Stimulated activated CD8-positive, alpha-beta memory T cell treated with anti-CD3 and anti-CD28 coated beads, Interleukin-15, amount 100 ng/mL, for 4 hours (primary cell): ENCODE data around the gene WARS2.

ENCODE experiments used
- DNase-seq, 2 donors: peaks; one replicate each; pipeline ENCODE4 v3.0.0-alpha.2; 2020; ENCODE audit warnings: low read depth in 2 of 2

The WARS2 gene

DNA sequence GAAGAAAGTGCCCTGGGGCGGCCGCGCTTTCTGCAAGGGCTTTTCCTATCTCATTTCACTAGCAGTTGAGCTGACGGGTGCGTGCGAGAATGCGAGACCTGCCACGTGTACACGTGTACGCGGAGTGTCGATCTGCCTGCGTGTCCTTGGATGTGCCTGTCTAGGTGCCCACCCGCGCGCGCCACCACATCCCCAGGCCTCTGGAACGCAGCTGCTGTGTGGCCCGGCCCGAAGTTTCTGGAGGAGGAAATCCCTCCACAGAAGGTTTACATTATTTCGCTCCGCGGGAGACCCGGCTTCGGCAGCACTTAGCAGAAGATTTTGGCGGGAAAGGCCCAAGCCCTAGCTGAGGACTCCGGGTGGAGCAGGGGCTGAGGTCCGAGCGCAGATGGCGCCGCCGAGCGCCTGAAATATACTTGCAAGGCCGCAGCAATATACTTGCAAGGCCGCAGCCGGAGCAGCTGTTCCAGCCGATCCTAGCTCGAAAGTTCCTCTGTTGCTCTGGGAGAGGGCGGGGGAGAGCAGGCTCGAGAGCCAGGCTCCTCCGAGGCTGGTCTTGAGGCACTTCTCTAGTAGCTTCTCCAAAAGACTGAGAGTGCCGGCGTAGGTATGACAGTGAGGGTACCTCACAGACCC, 156.2 kb downstream of the WARS2 start:
- no peak for DNase-seq

GRCh38 chr1:118983558-118984041, 156.9 kb downstream of the WARS2 start:
- no peak for DNase-seq

DNA sequence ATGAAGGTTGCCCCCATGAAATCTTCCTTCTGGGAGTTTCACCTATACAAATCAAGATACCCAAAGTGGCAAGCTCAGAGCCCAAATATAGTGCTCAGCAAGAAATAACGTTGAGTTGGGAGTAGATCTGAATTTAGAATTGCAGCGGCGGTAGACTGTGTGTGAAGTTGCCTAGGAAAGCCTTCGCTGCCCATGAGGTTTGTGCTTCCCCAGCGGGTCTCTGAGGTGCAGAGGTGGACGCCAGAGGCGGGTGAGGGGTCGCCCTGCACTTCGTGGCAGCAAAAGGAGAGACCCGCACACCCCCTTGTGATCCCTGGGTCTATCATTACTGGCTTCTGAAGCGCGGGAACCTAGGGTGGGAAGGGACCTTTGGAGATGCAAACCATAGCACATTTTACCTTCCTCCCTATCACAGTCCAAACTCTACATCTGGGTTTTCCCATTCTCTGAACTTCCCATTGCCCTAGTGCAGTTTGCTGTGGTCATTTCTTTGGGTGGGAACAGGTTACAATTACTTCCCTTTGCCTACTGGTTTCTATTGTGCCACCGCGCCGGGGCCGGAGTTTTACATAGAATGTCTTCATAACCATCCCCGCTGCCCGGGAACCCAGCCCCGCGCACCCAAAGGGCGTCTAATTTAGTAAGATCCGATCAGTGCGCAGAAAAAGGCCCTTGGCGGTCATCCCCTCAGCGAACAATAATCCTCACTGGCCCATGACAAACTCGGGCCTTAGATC, 157.5 kb downstream of the WARS2 start:
- DNase-seq: no peak

DNA sequence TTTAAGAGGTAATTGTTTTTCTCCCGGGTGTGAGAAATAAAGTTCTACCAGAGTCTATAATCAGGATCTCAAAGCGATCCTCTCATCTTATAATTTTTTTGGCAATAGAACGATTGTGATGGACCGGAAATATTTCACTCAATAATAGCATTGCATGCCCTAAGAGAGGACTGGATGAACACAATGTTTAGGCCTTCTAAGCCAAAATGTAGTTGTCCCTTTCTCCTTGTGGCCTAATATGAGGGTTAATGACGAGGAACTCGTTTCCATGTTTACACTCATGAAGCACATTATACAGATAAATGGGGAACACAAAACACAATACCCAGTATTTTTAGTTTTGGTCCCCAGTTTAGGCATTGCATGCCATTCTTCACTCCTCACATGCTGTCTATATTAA, 158.2 kb downstream of the WARS2 start:
- DNase-seq: no peak

DNA sequence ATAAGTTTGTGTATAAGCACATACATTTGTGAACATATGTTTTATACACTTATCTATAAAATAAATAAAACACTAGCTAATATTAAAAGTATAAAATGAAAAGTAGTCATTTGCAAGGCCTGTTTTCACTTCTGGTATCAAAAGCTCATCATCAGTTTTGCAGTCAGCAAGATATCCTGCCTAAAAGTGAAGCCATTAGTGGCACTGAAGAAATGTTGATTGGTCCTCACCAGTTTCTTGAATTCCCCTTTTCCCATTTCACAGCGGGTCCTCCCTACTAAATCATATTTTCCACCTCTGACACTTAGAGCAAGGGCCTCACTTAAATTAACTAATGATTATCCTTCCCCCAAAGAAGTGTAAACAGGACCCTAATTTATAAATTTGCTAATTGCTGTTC, 159.0 kb downstream of the WARS2 start:
- DNase-seq: no peak
